ENCODE measurements around the gene TSPAN12. TPM values are rescaled to one million over a fixed set of nuclear protein-coding genes. Genes with fewer than 3 reads are reported as not detected.
A peak's percentile ranks its signal among the peaks of the same experiment; 100 is the strongest.

TSPAN12 gene
- total RNA-seq, 1 experiment from 2014 or later: 7.4 TPM

DNA sequence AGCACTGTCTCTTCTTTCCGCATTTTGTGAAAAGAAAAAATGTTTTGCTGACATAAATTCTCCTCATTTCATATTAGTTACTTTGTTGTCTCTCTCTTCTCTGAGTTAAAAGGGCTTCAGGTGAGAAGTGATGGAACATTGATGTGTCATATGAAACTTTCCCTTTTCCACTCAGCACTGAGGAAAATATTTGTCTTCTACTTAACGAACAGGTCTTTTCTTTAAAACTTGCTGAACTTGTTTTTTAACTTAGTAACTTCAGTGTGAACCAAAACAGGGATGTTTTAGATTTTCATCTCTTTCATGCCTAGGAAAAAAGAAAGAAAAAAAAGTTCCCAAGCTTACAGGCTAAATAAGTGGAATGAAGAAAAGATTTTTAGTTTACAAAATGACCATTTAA, 19.0 kb upstream of the TSPAN12 start:
- Histone ChIP-seq H3K79me2 (ENCODE audit: insufficient read depth, low read length) (no peaks in the 10 kb centered on the region), H3K4me2 (ENCODE audit: low read length) (no peak overlapping the region), H3K4me3 (replicated peaks in 1 of 2; ENCODE audit: low read depth in 1 of 2, low read length in 2 of 2) (no peak overlapping the region), H3K27ac (ENCODE audit: low read depth, low read length) (no peak overlapping the region), H3K36me3 (ENCODE audit: control insufficient read depth in 1 of 2, insufficient read depth in 2 of 2, low read length in 2 of 2) (no peaks in the 10 kb centered on the region), H3K27me3 (ENCODE audit: insufficient read depth, low read length) (no peaks in the 10 kb centered on the region), H2AFZ (ENCODE audit: low read depth, low read length, poor library complexity, severe bottlenecking) (no peak overlapping the region), H3K9me3 (ENCODE audit: control insufficient read depth in 1 of 2, insufficient read depth in 1 of 2, low read depth in 1 of 2, low read length in 2 of 2) (no peaks in the 10 kb centered on the region), H3K4me1 (ENCODE audit: control insufficient read depth in 1 of 2, insufficient read depth in 2 of 2, low read length in 2 of 2) (no peaks in the 10 kb centered on the region), H3K9me2 (ENCODE audit: insufficient read depth) (no peaks in the 10 kb centered on the region), H4K20me1 (ENCODE audit: insufficient read depth) (no peaks in the 10 kb centered on the region), H3K9ac (ENCODE audit: low read length) (no peak overlapping the region)
- DNase-seq (ENCODE audit: low read depth, low spot score) (no peak), ATAC-seq (no peak)
- CTCF ChIA-PET: no interaction called here
- TF ChIP-seq, protein P1, sequence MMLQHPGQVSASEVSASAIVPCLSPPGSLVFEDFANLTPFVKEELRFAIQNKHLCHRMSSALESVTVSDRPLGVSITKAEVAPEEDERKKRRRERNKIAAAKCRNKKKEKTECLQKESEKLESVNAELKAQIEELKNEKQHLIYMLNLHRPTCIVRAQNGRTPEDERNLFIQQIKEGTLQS (IDR thresholded peaks at IDR 0.05): no peak
- no peak for TF ChIP-seq EZH2phosphoT487 (IDR thresholded peaks at IDR 0.05; ENCODE audit: borderline replicate concordance)
- TF ChIP-seq FOSL1 (IDR thresholded peaks at IDR 0.05; ENCODE audit: low read depth): no peak
- TF ChIP-seq, protein P2, sequence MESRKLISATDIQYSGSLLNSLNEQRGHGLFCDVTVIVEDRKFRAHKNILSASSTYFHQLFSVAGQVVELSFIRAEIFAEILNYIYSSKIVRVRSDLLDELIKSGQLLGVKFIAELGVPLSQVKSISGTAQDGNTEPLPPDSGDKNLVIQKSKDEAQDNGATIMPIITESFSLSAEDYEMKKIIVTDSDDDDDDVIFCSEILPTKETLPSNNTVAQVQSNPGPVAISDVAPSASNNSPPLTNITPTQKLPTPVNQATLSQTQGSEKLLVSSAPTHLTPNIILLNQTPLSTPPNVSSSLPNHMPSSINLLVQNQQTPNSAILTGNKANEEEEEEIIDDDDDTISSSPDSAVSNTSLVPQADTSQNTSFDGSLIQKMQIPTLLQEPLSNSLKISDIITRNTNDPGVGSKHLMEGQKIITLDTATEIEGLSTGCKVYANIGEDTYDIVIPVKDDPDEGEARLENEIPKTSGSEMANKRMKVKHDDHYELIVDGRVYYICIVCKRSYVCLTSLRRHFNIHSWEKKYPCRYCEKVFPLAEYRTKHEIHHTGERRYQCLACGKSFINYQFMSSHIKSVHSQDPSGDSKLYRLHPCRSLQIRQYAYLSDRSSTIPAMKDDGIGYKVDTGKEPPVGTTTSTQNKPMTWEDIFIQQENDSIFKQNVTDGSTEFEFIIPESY (IDR thresholded peaks at IDR 0.05; ENCODE audit: extremely low read depth, insufficient replicate concordance, low read length): no peak
- TF ChIP-seq ELF1 (IDR thresholded peaks at IDR 0.05; ENCODE audit: borderline replicate concordance, low read depth): no peak
- TF ChIP-seq ZFX (IDR thresholded peaks at IDR 0.05): no peak
- POLR2A ChIA-PET: no interaction called here
- intact Hi-C loops (cut with micrococcal nuclease): no loop called here
- no TSS peak for BruUV-seq (replicated peaks)
- RAD21 ChIA-PET (ENCODE audit: low non-redundant PET in 1 of 2, low total read pairs in 2 of 2, uncharacterized antibody in 2 of 2, unreplicated experiment in 2 of 2): no interaction called here

DNA sequence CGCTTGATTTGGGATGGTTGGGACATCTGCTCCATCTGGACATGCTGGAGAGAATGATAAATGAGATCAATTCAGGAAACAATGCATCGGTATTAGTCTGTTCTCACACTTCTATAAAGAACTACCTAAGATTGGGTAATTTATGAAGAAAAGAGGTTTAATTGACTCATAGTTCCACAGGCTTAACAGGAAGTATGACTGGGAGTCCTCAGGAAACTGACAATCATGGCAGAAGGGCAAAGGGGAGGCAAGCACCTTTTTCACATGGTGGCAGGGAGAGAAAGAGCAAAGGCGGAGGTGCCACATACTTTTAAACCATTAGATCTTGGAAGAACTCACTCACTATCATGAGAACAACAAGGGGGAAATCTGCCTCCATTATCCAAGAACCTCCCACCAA, 16.8 kb upstream of the TSPAN12 start:
- no peaks in the 10 kb centered on the region for H4K20me1 ChIP-seq (ENCODE audit: insufficient read depth)
- no peaks in the 10 kb centered on the region for H3K79me2 ChIP-seq (ENCODE audit: insufficient read depth, low read length)
- TF ChIP-seq EZH2phosphoT487 (IDR thresholded peaks at IDR 0.05; ENCODE audit: borderline replicate concordance) (no peak), POLR2A (IDR thresholded peaks at IDR 0.05; ENCODE audit: borderline replicate concordance, extremely low read depth, insufficient read depth, insufficient read length) (no peak), ZNF274 (IDR thresholded peaks at IDR 0.05; ENCODE audit: low read depth, low read length) (no peak), SP1 (IDR thresholded peaks at IDR 0.05; ENCODE audit: low read depth) (no peak), FOSL1 (IDR thresholded peaks at IDR 0.05; ENCODE audit: low read depth) (no peak), CEBPB (IDR thresholded peaks at IDR 0.05; ENCODE audit: low read depth) (no peak), EZH2 (IDR thresholded peaks at IDR 0.05) (no peak)
- TF ChIP-seq, protein P1 (IDR thresholded peaks at IDR 0.05): no peak
- TF ChIP-seq, protein P3, sequence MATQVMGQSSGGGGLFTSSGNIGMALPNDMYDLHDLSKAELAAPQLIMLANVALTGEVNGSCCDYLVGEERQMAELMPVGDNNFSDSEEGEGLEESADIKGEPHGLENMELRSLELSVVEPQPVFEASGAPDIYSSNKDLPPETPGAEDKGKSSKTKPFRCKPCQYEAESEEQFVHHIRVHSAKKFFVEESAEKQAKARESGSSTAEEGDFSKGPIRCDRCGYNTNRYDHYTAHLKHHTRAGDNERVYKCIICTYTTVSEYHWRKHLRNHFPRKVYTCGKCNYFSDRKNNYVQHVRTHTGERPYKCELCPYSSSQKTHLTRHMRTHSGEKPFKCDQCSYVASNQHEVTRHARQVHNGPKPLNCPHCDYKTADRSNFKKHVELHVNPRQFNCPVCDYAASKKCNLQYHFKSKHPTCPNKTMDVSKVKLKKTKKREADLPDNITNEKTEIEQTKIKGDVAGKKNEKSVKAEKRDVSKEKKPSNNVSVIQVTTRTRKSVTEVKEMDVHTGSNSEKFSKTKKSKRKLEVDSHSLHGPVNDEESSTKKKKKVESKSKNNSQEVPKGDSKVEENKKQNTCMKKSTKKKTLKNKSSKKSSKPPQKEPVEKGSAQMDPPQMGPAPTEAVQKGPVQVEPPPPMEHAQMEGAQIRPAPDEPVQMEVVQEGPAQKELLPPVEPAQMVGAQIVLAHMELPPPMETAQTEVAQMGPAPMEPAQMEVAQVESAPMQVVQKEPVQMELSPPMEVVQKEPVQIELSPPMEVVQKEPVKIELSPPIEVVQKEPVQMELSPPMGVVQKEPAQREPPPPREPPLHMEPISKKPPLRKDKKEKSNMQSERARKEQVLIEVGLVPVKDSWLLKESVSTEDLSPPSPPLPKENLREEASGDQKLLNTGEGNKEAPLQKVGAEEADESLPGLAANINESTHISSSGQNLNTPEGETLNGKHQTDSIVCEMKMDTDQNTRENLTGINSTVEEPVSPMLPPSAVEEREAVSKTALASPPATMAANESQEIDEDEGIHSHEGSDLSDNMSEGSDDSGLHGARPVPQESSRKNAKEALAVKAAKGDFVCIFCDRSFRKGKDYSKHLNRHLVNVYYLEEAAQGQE (IDR thresholded peaks at IDR 0.05; ENCODE audit: low read depth): no peak
- TF ChIP-seq, protein P4, sequence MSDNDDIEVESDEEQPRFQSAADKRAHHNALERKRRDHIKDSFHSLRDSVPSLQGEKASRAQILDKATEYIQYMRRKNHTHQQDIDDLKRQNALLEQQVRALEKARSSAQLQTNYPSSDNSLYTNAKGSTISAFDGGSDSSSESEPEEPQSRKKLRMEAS (IDR thresholded peaks at IDR 0.05): no peak
- ChIA-PET POLR2A (no interaction called here), RAD21 (ENCODE audit: low non-redundant PET in 1 of 2, low total read pairs in 2 of 2, uncharacterized antibody in 2 of 2, unreplicated experiment in 2 of 2) (no interaction called here), CTCF (no interaction called here)
- H3K27me3 ChIP-seq (ENCODE audit: insufficient read depth, low read length): no peaks in the 10 kb centered on the region
- H2AFZ ChIP-seq (ENCODE audit: low read depth, low read length, poor library complexity, severe bottlenecking): peak overlapping the region; percentile 6
- DNase-seq (ENCODE audit: low read depth, low spot score) (no peak), ATAC-seq (no peak)
- H3K4me3 ChIP-seq (replicated peaks in 1 of 2; ENCODE audit: low read depth in 1 of 2, low read length in 2 of 2): no peak overlapping the region
- intact Hi-C loops (cut with micrococcal nuclease): no loop called here
- no TSS peak for BruUV-seq (replicated peaks)
- H3K36me3 ChIP-seq (ENCODE audit: control insufficient read depth in 1 of 2, insufficient read depth in 2 of 2, low read length in 2 of 2): no peaks in the 10 kb centered on the region
- no peaks in the 10 kb centered on the region for H3K9me2 ChIP-seq (ENCODE audit: insufficient read depth)
- H3K9me3 ChIP-seq (ENCODE audit: control insufficient read depth in 1 of 2, insufficient read depth in 1 of 2, low read depth in 1 of 2, low read length in 2 of 2): no peaks in the 10 kb centered on the region
- H3K4me1 ChIP-seq (ENCODE audit: control insufficient read depth in 1 of 2, insufficient read depth in 2 of 2, low read length in 2 of 2): no peaks in the 10 kb centered on the region
- H3K27ac ChIP-seq (ENCODE audit: low read depth, low read length): no peak overlapping the region
- no peak overlapping the region for H3K4me2 ChIP-seq (ENCODE audit: low read length)
- H3K9ac ChIP-seq (ENCODE audit: low read length): no peak overlapping the region
